ENCODE results near the gene C1QL4. TPM values are rescaled to one million over a fixed set of nuclear protein-coding genes. Genes with fewer than 3 reads are reported as not detected.
A peak's percentile ranks its signal among the peaks of the same experiment; 100 is the strongest.

Gene C1QL4
- polyA plus RNA-seq, 3 donors, result not detected

GRCh38 chr12:49295082-49295936 lies 41.7 kb downstream of the C1QL4 start, which contains the start of gene PRPH:
Gene PRPH (plus strand): TSS chr12:49295147. CDS start chr12:49295201, 54 bp downstream.
- Histone ChIP-seq H2AFZ (ENCODE audit: insufficient read depth, low read depth, low read length, poor library complexity, severe bottlenecking) (peak within 1 kb of the TSS; percentile 50), H3K9me3 (replicated peaks in 1 of 2; ENCODE audit: control insufficient read depth in 1 of 2, insufficient read depth in 1 of 2, low read length in 2 of 2) (peaks cover 0 to 13% of the 10 kb centered on the region in 2 donors), H3K4me1 (ENCODE audit: control insufficient read depth in 1 of 2, insufficient read depth in 2 of 2, low read length in 2 of 2) (peaks cover 13 to 30% of the 10 kb centered on the region in 2 donors), H3K9ac (ENCODE audit: insufficient read depth, low read length, poor library complexity, severe bottlenecking) (peak within 1 kb of the TSS; percentile 8), H3K27ac (ENCODE audit: low read depth in 1 of 2, low read length in 2 of 2) (no peak within 1 kb of the TSS), H4K20me1 (ENCODE audit: insufficient read depth, low read length) (no peaks in the 10 kb centered on the region), H3K4me2 (replicated peaks; ENCODE audit: extremely low read depth, low read length, poor library complexity, severe bottlenecking) (peak within 1 kb of the TSS; percentile 30), H3K79me2 (ENCODE audit: insufficient read depth, low read length) (no peaks in the 10 kb centered on the region), H3K4me3 (replicated peaks in 1 of 3; ENCODE audit: low read depth in 2 of 3, low read length in 3 of 3) (peak within 1 kb of the TSS in 1 of 3 experiments; percentile 11), H3K36me3 (replicated peaks in 1 of 2; ENCODE audit: control insufficient read depth in 1 of 2, insufficient read depth in 2 of 2, low read length in 2 of 2) (no peaks in the 10 kb centered on the region), H3K27me3 (ENCODE audit: control insufficient read depth in 2 of 2, insufficient read depth in 2 of 2, low read length in 2 of 2) (peaks cover 37 to 71% of the 10 kb centered on the region in 2 donors)
- no peak within 1 kb of the TSS for H3K27ac Mint-ChIP-seq
- peaks cover 25% of the 10 kb centered on the region for H3K4me1 Mint-ChIP-seq
- 5% methylated on average over 68 of the region's 82 CpGs for WGBS (ENCODE audit: insufficient coverage)
- peaks cover 0 to 8% of the 10 kb centered on the region in 2 donors for H3K36me3 Mint-ChIP-seq
- H3K9me3 Mint-ChIP-seq, result peaks cover 0 to 27% (median 9%) of the 10 kb centered on the region in 7 donors
- H3K27me3 Mint-ChIP-seq (ENCODE audit: low read depth in 3 of 3), result peaks cover 66 to 93% (median 77%) of the 10 kb centered on the region in 3 donors
- intact Hi-C loops (cut with micrococcal nuclease), result loop anchor here (10.0 kb wide), 1 partner anchor 219 kb away; no protein-coding TSS in a partner anchor
- DNase-seq, result no peak
- H3K4me3 Mint-ChIP-seq, result peak within 1 kb of the TSS in 1 of 2 donors; percentile 83
- TF ChIP-seq, protein P1, sequence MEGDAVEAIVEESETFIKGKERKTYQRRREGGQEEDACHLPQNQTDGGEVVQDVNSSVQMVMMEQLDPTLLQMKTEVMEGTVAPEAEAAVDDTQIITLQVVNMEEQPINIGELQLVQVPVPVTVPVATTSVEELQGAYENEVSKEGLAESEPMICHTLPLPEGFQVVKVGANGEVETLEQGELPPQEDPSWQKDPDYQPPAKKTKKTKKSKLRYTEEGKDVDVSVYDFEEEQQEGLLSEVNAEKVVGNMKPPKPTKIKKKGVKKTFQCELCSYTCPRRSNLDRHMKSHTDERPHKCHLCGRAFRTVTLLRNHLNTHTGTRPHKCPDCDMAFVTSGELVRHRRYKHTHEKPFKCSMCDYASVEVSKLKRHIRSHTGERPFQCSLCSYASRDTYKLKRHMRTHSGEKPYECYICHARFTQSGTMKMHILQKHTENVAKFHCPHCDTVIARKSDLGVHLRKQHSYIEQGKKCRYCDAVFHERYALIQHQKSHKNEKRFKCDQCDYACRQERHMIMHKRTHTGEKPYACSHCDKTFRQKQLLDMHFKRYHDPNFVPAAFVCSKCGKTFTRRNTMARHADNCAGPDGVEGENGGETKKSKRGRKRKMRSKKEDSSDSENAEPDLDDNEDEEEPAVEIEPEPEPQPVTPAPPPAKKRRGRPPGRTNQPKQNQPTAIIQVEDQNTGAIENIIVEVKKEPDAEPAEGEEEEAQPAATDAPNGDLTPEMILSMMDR (IDR thresholded peaks at IDR 0.05), result no peak

GRCh38 chr12:49294804-49295081 lies 42.2 kb downstream of the C1QL4 start:
- Histone ChIP-seq H3K9me3 (replicated peaks in 1 of 2; ENCODE audit: control insufficient read depth in 1 of 2, insufficient read depth in 1 of 2, low read length in 2 of 2) (peaks cover 0 to 13% of the 10 kb centered on the region in 2 donors), H4K20me1 (ENCODE audit: insufficient read depth, low read length) (no peaks in the 10 kb centered on the region), H3K4me1 (ENCODE audit: control insufficient read depth in 1 of 2, insufficient read depth in 2 of 2, low read length in 2 of 2) (peaks cover 13 to 30% of the 10 kb centered on the region in 2 donors), H3K4me3 (replicated peaks in 1 of 3; ENCODE audit: low read depth in 2 of 3, low read length in 3 of 3) (no peak overlapping the region), H3K27ac (ENCODE audit: low read depth in 1 of 2, low read length in 2 of 2) (no peak overlapping the region), H3K9ac (ENCODE audit: insufficient read depth, low read length, poor library complexity, severe bottlenecking) (no peak overlapping the region), H3K79me2 (ENCODE audit: insufficient read depth, low read length) (no peaks in the 10 kb centered on the region), H3K4me2 (replicated peaks; ENCODE audit: extremely low read depth, low read length, poor library complexity, severe bottlenecking) (no peak overlapping the region), H2AFZ (ENCODE audit: insufficient read depth, low read depth, low read length, poor library complexity, severe bottlenecking) (no peak overlapping the region), H3K36me3 (replicated peaks in 1 of 2; ENCODE audit: control insufficient read depth in 1 of 2, insufficient read depth in 2 of 2, low read length in 2 of 2) (no peaks in the 10 kb centered on the region), H3K27me3 (ENCODE audit: control insufficient read depth in 2 of 2, insufficient read depth in 2 of 2, low read length in 2 of 2) (peaks cover 37 to 71% of the 10 kb centered on the region in 2 donors)
- peaks cover 66 to 93% (median 77%) of the 10 kb centered on the region in 3 donors for H3K27me3 Mint-ChIP-seq (ENCODE audit: low read depth in 3 of 3)
- H3K4me3 Mint-ChIP-seq, result peak overlapping the region in 1 of 2 donors; percentile 60
- no peak for DNase-seq
- no CpG with 5 or more reads among the region's 5 CpGs for WGBS (ENCODE audit: insufficient coverage)
- peaks cover 0 to 27% (median 9%) of the 10 kb centered on the region in 7 donors for H3K9me3 Mint-ChIP-seq
- TF ChIP-seq, protein P1 (IDR thresholded peaks at IDR 0.05), result no peak
- H3K4me1 Mint-ChIP-seq, result peaks cover 25% of the 10 kb centered on the region
- peaks cover 0 to 8% of the 10 kb centered on the region in 2 donors for H3K36me3 Mint-ChIP-seq
- H3K27ac Mint-ChIP-seq, result no peak overlapping the region
- intact Hi-C loops (cut with micrococcal nuclease), result loop anchor here (10.0 kb wide), 1 partner anchor 220 kb away; no protein-coding TSS in a partner anchor

All from CD14-positive monocyte (primary cell).